T1000 (cell line): ENCODE results near the gene TGFA.

Source experiments
- DNase-seq: peaks from one replicate; lab custom pipeline; 2025; ENCODE audit warnings: mixed read lengths; lab: John Stamatoyannopoulos, UW

TGFA gene

GRCh38 chr2:70553584-70554337 lies at the start of gene TGFA:
TGFA (minus strand) TSS chr2:70553826; CDS start chr2:70553767, 59 bp downstream.
- no peak for DNase-seq

- DNase-seq = no peak
Measured at GRCh38 chr2:70603066-70603465, 49.4 kb upstream of the TGFA start.

GRCh38 chr2:70598197-70598596 lies 44.6 kb upstream of the TGFA start:
- no peak for DNase-seq

GRCh38 chr2:70596739-70597138 lies 43.1 kb upstream of the TGFA start:
- DNase-seq = no peak

- DNase-seq = no peak
Measured at GRCh38 chr2:70596293-70596692, 42.7 kb upstream of the TGFA start.

- DNase-seq = no peak
Measured at GRCh38 chr2:70583091-70583490, 29.5 kb upstream of the TGFA start.

- DNase-seq = no peak
Measured at GRCh38 chr2:70580352-70580751, 26.7 kb upstream of the TGFA start.

GRCh38 chr2:70574618-70575017 lies 21.0 kb upstream of the TGFA start:
- DNase-seq = no peak

GRCh38 chr2:70574109-70574508 lies 20.5 kb upstream of the TGFA start:
- DNase-seq = no peak

GRCh38 chr2:70570041-70570661 lies 16.5 kb upstream of the TGFA start:
- DNase-seq = no peak

- DNase-seq = no peak
Measured at GRCh38 chr2:70569559-70569958, 15.9 kb upstream of the TGFA start.

GRCh38 chr2:70566906-70567305 lies 13.3 kb upstream of the TGFA start:
- DNase-seq = no peak

GRCh38 chr2:70566464-70566863 lies 12.8 kb upstream of the TGFA start:
- no peak for DNase-seq

- DNase-seq = no peak
Measured at GRCh38 chr2:70565039-70565731, 11.6 kb upstream of the TGFA start.

GRCh38 chr2:70561893-70562292 lies 8.3 kb upstream of the TGFA start:
- DNase-seq = no peak

GRCh38 chr2:70560442-70560841 lies 6.8 kb upstream of the TGFA start:
- no peak for DNase-seq

GRCh38 chr2:70560040-70560439 lies 6.4 kb upstream of the TGFA start:
- DNase-seq = no peak

- no peak for DNase-seq
Measured at GRCh38 chr2:70558195-70558808, 4.7 kb upstream of the TGFA start.

GRCh38 chr2:70557171-70557838 lies 3.7 kb upstream of the TGFA start:
- no peak for DNase-seq

- no peak for DNase-seq
Measured at GRCh38 chr2:70556608-70557007, 3.0 kb upstream of the TGFA start.

- DNase-seq = no peak
Measured at GRCh38 chr2:70554338-70554892, 789 bp upstream of the TGFA start.

GRCh38 chr2:70553334-70553583 lies 367 bp downstream of the TGFA start:
- no peak for DNase-seq
